PC-9 (cell line): ENCODE measurements around the gene SPACA5B.

ENCODE experiments used
- CTCF ChIP-seq: fragments of 200-600 bp; sonication (generic); conservative IDR thresholded peaks from 2 replicates; pipeline ENCODE4 v1.6.1; 2017; ENCODE audit warnings: mixed run types, antibody characterized with exemption, mild to moderate bottlenecking, moderate library complexity
- EZH2 ChIP-seq: fragments of 200-600 bp; sonication (generic); IDR thresholded peaks from 2 replicates; pipeline ENCODE4 v1.8.0; 2017; ENCODE audit warnings: antibody characterized with exemption, low read depth

- TF ChIP-seq CTCF = no peak
- TF ChIP-seq EZH2 = no peak
These were observed 29.0 kb upstream of the SPACA5B start for GRCh38 chrX:48101443-48101842.
